Colonic mucosa (tissue), 4 donors: Measurements from ENCODE around the gene SHPK. TPM values are rescaled to one million over a fixed set of nuclear protein-coding genes. Genes with fewer than 3 reads are reported as not detected.

Experiments used
- DNase-seq: peaks from one replicate; pipeline ENCODE4 v3.0.0-alpha.2; 2020
- H3K27ac ChIP-seq: fragments of 200-600 bp; one replicate; pipeline ENCODE4 v1.8.0; 2021
- H3K27me3 ChIP-seq: fragments of 200-600 bp; one replicate; pipeline ENCODE4 v1.8.0; 2021
- H3K36me3 ChIP-seq: fragments of 200-600 bp; one replicate; pipeline ENCODE4 v1.8.0; 2021
- H3K4me1 ChIP-seq: fragments of 200-600 bp; one replicate; pipeline ENCODE4 v1.8.0; 2021; ENCODE audit warnings: mild to moderate bottlenecking
- H3K4me3 ChIP-seq: fragments of 200-600 bp; one replicate; pipeline ENCODE4 v1.8.0; 2021
- H3K9ac ChIP-seq, 2 donors: one replicate each; pipeline ENCODE4 v1.7.0; 2013; ENCODE audit warnings: control low read depth in 2 of 2, low read depth in 2 of 2, low read length in 2 of 2
- H3K9me3 ChIP-seq: fragments of 200-600 bp; one replicate; pipeline ENCODE4 v1.8.0; 2021
- intact Hi-C: fragments of 100-400 bp; cut with DNase I; formaldehyde crosslinking; loops from one replicate; pipeline ENCODE4 v1.14.1; 2022
- total RNA-seq, 2 donors: library from RNA; stranded (reverse); fragmentation: NEBNext Ultra II Directional in 1 of 2; extraction: Animal tissue kit (Norgen Biotek cat#: 25700) in 1 of 2; gene quantifications; one replicate each; pipeline ENCODE4 v1.2.1, GENCODE V29; 2021
- TF ChIP-seq, protein P1 (sequence below): fragments of 200-600 bp; IDR thresholded peaks from one replicate; pipeline ENCODE4 v1.8.0; 2022; ENCODE audit warnings: antibody characterized with exemption, mild to moderate bottlenecking
- donor health status: healthy.
- donor health status: DM: no; HTN: no; CAD: no.
- donor health status: DM: no; HTN: no; CAD: no.

Gene SHPK
- total RNA-seq, 2 donors from 2014 or later, result 21.5 to 23.5 TPM

DNA sequence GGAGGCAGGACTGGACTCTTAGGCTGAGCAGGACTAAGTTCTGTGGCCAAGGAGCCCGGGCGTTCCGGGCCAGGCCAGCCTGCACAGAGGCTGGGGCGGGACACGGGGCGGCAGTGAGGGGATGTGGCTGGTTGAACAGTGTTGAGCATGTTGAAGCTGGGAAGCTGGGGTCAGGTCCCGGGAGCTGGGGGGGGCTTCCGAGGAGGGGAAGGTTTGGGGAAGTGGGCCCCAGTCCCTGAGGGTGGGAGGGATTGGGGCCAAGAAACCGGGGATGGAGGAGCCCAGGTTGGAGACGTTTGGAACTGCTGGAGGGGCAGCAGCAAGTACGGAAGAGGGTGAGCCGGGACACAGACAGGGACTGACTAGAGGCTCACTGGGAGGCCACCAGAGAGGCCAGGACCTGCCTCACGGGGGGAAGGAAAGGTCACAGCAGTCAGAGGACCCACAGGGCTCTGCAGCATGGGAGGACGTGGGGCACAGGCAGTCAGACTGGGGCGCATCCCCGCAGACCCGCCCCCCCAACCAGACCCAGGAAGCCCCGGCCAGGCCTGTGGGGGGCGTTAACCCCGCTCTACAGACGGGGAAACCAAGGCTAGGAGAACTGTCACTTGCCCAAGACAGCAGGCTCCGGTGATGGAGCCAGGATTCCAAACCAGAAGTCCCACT lies 22.9 kb upstream of the SHPK start:
- no peak for DNase-seq
- Histone ChIP-seq H3K4me1 (no peaks in the 10 kb centered on the region), H3K36me3 (no peaks in the 10 kb centered on the region), H3K27me3 (no peaks in the 10 kb centered on the region), H3K4me3 (no peak overlapping the region), H3K9me3 (no peaks in the 10 kb centered on the region), H3K9ac (peak overlapping the region; percentile 31 to 35), H3K27ac (peak overlapping the region; percentile 3)
- TF ChIP-seq, protein P1, sequence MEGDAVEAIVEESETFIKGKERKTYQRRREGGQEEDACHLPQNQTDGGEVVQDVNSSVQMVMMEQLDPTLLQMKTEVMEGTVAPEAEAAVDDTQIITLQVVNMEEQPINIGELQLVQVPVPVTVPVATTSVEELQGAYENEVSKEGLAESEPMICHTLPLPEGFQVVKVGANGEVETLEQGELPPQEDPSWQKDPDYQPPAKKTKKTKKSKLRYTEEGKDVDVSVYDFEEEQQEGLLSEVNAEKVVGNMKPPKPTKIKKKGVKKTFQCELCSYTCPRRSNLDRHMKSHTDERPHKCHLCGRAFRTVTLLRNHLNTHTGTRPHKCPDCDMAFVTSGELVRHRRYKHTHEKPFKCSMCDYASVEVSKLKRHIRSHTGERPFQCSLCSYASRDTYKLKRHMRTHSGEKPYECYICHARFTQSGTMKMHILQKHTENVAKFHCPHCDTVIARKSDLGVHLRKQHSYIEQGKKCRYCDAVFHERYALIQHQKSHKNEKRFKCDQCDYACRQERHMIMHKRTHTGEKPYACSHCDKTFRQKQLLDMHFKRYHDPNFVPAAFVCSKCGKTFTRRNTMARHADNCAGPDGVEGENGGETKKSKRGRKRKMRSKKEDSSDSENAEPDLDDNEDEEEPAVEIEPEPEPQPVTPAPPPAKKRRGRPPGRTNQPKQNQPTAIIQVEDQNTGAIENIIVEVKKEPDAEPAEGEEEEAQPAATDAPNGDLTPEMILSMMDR, result no peak
- intact Hi-C loops, result no loop called here

DNA sequence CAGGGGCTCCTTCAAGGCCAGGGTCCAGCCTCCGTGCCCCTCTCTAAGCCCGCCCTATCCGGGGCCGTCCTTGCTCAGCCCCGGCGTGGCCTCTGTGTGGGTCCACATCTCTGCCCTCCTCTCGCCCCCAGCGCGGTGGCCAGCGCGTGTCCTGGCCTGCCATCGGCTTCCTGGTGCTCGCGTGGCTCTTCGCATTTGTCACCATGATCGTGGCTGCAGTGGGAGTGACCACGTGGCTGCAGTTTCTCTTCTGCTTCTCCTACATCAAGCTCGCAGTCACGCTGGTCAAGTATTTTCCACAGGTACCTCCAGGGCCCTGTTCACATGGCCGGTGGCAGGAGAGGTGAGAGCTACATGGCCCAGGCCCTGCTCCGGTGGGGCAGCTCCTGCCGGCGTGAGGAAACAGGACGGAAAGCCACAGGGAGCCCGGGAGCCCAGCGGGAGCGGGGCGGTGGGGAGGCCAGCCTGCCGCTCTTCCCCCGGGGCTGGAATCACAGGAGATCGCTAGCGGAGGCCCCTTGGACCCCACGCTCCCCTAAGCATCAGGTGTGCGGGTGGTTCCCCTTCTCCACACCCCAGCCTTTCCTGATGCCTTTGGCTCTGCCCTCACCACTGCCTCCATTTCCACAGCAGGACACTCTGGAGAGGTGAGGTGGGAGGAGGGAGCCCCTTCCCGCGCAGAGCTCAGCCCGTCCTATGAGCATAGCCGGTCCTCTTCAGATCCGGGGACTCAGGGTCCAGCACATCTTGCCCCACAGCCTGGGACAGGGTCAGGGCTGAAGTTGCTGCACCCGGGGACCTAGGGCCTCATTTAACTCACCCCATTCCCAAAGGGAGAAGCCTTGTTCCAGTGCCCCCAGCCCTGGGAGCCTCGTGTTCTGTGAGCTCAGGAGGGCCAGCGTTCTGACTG lies 22.1 kb upstream of the SHPK start:
- Histone ChIP-seq H3K9ac (no peak overlapping the region), H3K36me3 (no peaks in the 10 kb centered on the region), H3K27me3 (no peaks in the 10 kb centered on the region), H3K4me1 (no peaks in the 10 kb centered on the region), H3K4me3 (no peak overlapping the region), H3K27ac (no peak overlapping the region), H3K9me3 (no peaks in the 10 kb centered on the region)
- no peak for DNase-seq
- TF ChIP-seq, protein P1, result no peak
- intact Hi-C loops, result no loop called here

DNA sequence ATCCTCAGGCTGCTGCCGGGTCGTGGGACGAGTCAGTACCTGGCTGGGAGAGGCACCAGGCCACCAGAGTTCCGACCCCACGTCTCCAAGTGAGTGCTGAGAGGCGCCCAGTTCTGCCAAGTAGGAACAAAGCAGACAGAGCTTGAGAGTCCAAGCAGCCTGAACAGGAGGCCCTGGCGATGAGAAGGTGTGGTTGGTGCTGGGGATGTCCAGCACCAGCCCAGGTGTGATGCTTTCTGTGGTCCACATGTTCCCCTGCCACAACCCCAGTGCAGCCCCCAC lies 21.5 kb upstream of the SHPK start:
- no peaks in the 10 kb centered on the region for H3K4me1 ChIP-seq
- intact Hi-C loops, result no loop called here
- TF ChIP-seq, protein P1, result no peak

DNA sequence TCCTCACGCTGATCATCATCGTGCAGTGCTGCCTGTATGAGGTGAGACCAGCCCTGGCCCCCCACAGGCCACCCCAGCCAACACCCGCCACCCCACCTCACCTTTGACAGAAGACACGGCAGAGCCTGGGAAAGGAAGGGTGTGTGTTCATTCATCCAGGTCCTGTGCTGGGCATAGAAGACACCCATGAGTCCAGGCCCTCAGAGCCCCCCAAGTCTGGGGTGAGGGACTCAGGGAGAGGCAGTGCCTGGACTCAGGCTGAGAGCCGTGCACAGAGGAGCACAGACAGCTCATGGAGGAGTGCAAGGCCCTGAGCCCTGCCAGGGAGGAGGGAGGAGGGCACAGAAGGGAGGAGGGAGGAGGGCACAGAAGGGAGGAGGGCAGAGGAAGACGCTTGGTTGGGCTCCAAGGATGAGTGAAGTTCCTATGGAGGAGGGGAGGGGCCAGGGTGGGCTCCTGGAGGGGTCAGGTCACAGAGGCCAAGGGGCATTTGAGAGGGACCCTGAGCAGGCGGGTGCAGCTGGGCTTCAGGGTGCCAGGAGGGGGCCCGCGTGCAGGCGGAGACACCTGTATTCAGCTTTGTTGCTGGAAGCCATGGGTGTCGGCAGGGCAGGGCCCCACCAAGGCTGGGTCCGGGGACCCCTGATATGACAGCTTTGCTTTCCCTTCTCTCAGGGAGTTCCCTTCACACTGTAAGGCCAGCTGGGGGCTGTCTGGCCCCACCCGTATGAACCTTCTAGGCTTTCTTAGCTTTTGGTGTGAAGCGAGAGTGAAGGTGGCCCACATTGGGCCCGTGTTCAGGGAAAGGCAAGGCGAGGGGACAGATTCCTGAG lies 20.9 kb upstream of the SHPK start:
- Histone ChIP-seq H3K36me3 (no peaks in the 10 kb centered on the region), H3K27ac (no peak overlapping the region), H3K27me3 (no peaks in the 10 kb centered on the region), H3K9me3 (no peaks in the 10 kb centered on the region), H3K4me3 (no peak overlapping the region), H3K9ac (no peak overlapping the region), H3K4me1 (no peaks in the 10 kb centered on the region)
- DNase-seq, result no peak
- TF ChIP-seq, protein P1, result no peak
- intact Hi-C loops, result no loop called here

More for the DNA sequence above, 21.5 kb upstream of the SHPK start:
- Histone ChIP-seq H3K36me3 (no peaks in the 10 kb centered on the region), H3K9ac (no peak overlapping the region), H3K27ac (no peak overlapping the region), H3K27me3 (no peaks in the 10 kb centered on the region), H3K9me3 (no peaks in the 10 kb centered on the region), H3K4me3 (no peak overlapping the region)
- DNase-seq, result no peak

DNA sequence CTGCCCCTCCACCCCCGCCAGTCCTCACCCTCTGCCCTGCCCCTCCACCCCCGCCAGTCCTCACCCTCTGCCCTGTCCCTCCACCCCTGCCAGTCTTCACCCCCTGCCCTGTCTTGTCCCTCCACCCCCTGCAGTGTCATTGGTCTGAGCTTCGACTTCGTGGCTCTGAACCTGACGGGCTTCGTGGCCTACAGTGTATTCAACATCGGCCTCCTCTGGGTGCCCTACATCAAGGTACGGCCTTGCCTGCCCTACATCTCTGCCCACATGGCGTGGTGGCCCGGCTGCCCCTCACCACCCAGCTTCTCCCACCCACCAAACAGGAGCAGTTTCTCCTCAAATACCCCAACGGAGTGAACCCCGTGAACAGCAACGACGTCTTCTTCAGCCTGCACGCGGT lies 20.3 kb upstream of the SHPK start:
- TF ChIP-seq, protein P1, result no peak
- H3K9ac ChIP-seq, result no peak overlapping the region
- H3K27ac ChIP-seq, result no peak overlapping the region
- H3K4me1 ChIP-seq, result no peaks in the 10 kb centered on the region
- no peaks in the 10 kb centered on the region for H3K9me3 ChIP-seq
- no peak for DNase-seq
- intact Hi-C loops, result no loop called here
- H3K36me3 ChIP-seq, result no peaks in the 10 kb centered on the region
- no peak overlapping the region for H3K4me3 ChIP-seq
- H3K27me3 ChIP-seq, result no peaks in the 10 kb centered on the region
